SK-N-SH (cell line): ENCODE results near the gene DOP1B. TPM values are rescaled to one million over a fixed set of nuclear protein-coding genes. Genes with fewer than 3 reads are reported as not detected.

Source experiments
- CTCF ChIA-PET: fragments of 300-600, 350-600 bp; formaldehyde crosslinking; extraction: SDS; loops from one replicate; lab custom pipeline; 2021; lab: Yijun Ruan, JAX
- POLR2A ChIA-PET: fragments of 350-600 bp; sonication (Branson Sonifier 250); formaldehyde crosslinking; extraction: SDS; loops from one replicate; lab custom pipeline; 2020; ENCODE audit warnings: antibody characterized with exemption, inconsistent platforms; lab: Yijun Ruan, JAX
- DNase-seq: peaks from one replicate; pipeline ENCODE4 v3.0.0; 2012
- H2AFZ ChIP-seq: fragments of 200-600 bp; sonication (generic); 2 replicates; pipeline ENCODE4 v1.8.1; 2016; ENCODE audit warnings: antibody characterized with exemption, mild to moderate bottlenecking, low read depth
- H3F3A ChIP-seq: fragments of 200-600 bp; sonication (generic); replicated peaks from 2 replicates; pipeline ENCODE3; 2016; ENCODE audit warnings: antibody characterized with exemption, mild to moderate bottlenecking; ENCODE audit not compliant: insufficient read depth
- H3K27ac ChIP-seq, 2 experiments: fragments of 200-500 bp in 1 of 2; fragments of 200-600 bp in 1 of 2; sonication (Bioruptor generic) in 1 of 2; sonication (generic), shearing (Covaris generic) in 1 of 2; 2 replicates each; pipeline versions ENCODE4 v1.5.1 to v1.6.1; 2014 to 2016; ENCODE audit warnings: low read depth in 2 of 2, inconsistent platforms in 1 of 2, low read length in 1 of 2, mild to moderate bottlenecking in 1 of 2, mixed read lengths in 1 of 2
- H3K27me3 ChIP-seq: fragments of 200-600 bp; sonication (generic), shearing (Covaris generic); 2 replicates; pipeline ENCODE4 v1.6.1; 2016; ENCODE audit warnings: mixed run types; ENCODE audit not compliant: insufficient read depth
- H3K36me3 ChIP-seq, 2 experiments: fragments of 200-500 bp in 1 of 2; fragments of 200-600 bp in 1 of 2; sonication (Bioruptor generic) in 1 of 2; sonication (generic) in 1 of 2; replicated peaks in 1 of 2; 2 replicates each; pipeline versions ENCODE3 to v1.5.1; 2014 to 2016; ENCODE audit warnings: low read length in 1 of 2, mild to moderate bottlenecking in 1 of 2; ENCODE audit not compliant: insufficient read depth in 2 of 2, control insufficient read depth in 1 of 2
- H3K4me1 ChIP-seq, 2 experiments: fragments of 200-500 bp in 1 of 2; fragments of 200-600 bp in 1 of 2; sonication (Bioruptor generic) in 1 of 2; sonication (generic), shearing (Covaris generic) in 1 of 2; 2 replicates each; pipeline versions ENCODE4 v1.5.1 to v1.6.1; 2014 to 2016; ENCODE audit warnings: low read depth in 1 of 2, low read length in 1 of 2, mixed run types in 1 of 2; ENCODE audit not compliant: insufficient read depth in 2 of 2, control insufficient read depth in 1 of 2
- H3K4me2 ChIP-seq: fragments of 200-600 bp; sonication (generic), shearing (Covaris generic); 2 replicates; pipeline ENCODE4 v1.6.1; 2017; ENCODE audit warnings: mixed run types
- H3K4me3 ChIP-seq, 2 experiments: fragments of 200-500 bp in 1 of 2; fragments of 200-600 bp in 1 of 2; sonication (Bioruptor generic) in 1 of 2; sonication (generic), shearing (Covaris generic) in 1 of 2; 2 replicates each; pipeline versions ENCODE4 v1.5.1 to v1.8.1; 2014 to 2016; ENCODE audit warnings: low read depth in 2 of 2, inconsistent platforms in 1 of 2, low read length in 1 of 2, mild to moderate bottlenecking in 1 of 2, mixed read lengths in 1 of 2, moderate library complexity in 1 of 2
- H3K79me2 ChIP-seq: fragments of 200-600 bp; sonication (generic); 2 replicates; pipeline ENCODE4 v1.8.1; 2017; ENCODE audit warnings: mild to moderate bottlenecking; ENCODE audit not compliant: insufficient read depth
- H3K9ac ChIP-seq: fragments of 200-600 bp; sonication (generic); 2 replicates; pipeline ENCODE4 v1.6.1; 2017; ENCODE audit warnings: mixed run types
- H3K9me2 ChIP-seq: fragments of 200-600 bp; sonication (generic); 2 replicates; pipeline ENCODE4 v1.6.1; 2017; ENCODE audit warnings: mixed run types
- H3K9me3 ChIP-seq: fragments of 200-600 bp; sonication (generic); 2 replicates; pipeline ENCODE4 v1.6.1; 2017; ENCODE audit warnings: mixed run types, mild to moderate bottlenecking, moderate library complexity
- H4K20me1 ChIP-seq: fragments of 200-600 bp; sonication (generic); 2 replicates; pipeline ENCODE4 v1.6.1; 2017; ENCODE audit warnings: mild to moderate bottlenecking, mixed run types; ENCODE audit not compliant: insufficient read depth
- CHD2 ChIP-seq: fragments of 150-350 bp; IDR thresholded peaks from 2 replicates; pipeline ENCODE4 v1.6.1; 2018; ENCODE audit warnings: low read length; ENCODE audit not compliant: partially characterized antibody
- ELF1 ChIP-seq: IDR thresholded peaks from 2 replicates; pipeline ENCODE4 v1.4.0; 2012
- EZH2phosphoT487 ChIP-seq: fragments of 200-600 bp; sonication (generic); IDR thresholded peaks from 2 replicates; pipeline ENCODE4 v1.6.1; 2017; ENCODE audit warnings: low read depth, mixed run types, mild to moderate bottlenecking, antibody characterized with exemption, moderate library complexity, borderline replicate concordance
- GATA2 ChIP-seq: sonication (generic); formaldehyde crosslinking; IDR thresholded peaks from 2 replicates; pipeline ENCODE4 v1.5.0; 2020; ENCODE audit warnings: mild to moderate bottlenecking, missing genetic modification reagents
- JUND ChIP-seq: IDR thresholded peaks from 2 replicates; pipeline ENCODE4 v1.4.0; 2012
- MXI1 ChIP-seq: IDR thresholded peaks from 2 replicates; pipeline ENCODE4 v1.6.1; 2012; ENCODE audit warnings: mild to moderate bottlenecking, low read depth, low read length, improper control_type of control experiment
- NRF1 ChIP-seq: IDR thresholded peaks from 2 replicates; pipeline ENCODE4 v1.6.1; 2012; ENCODE audit warnings: low read depth, mild to moderate bottlenecking, low read length
- RAD21 ChIP-seq: IDR thresholded peaks from 2 replicates; pipeline ENCODE4 v1.6.1; 2012; ENCODE audit warnings: mild to moderate bottlenecking, low read length
- RCOR1 ChIP-seq: fragments of 150-350 bp; IDR thresholded peaks from 2 replicates; pipeline ENCODE4 v1.6.1; 2017; ENCODE audit warnings: antibody characterized with exemption, low read length
- RFX5 ChIP-seq: IDR thresholded peaks from 2 replicates; pipeline ENCODE4 v1.6.1; 2012; ENCODE audit warnings: mild to moderate bottlenecking, improper control_type of control experiment, low read length
- SMC3 ChIP-seq: IDR thresholded peaks from 2 replicates; pipeline ENCODE4 v1.6.1; 2012; ENCODE audit warnings: low read depth, low read length, improper control_type of control experiment
- TAF1 ChIP-seq: IDR thresholded peaks from 2 replicates; pipeline ENCODE4 v1.6.1; 2012; ENCODE audit warnings: low read depth, mild to moderate bottlenecking, low read length, moderate library complexity, borderline replicate concordance
- YY1 ChIP-seq: IDR thresholded peaks from 2 replicates; pipeline ENCODE4 v1.4.0; 2012; ENCODE audit warnings: low read depth, mild to moderate bottlenecking
- WGBS: methylation state at CpG from one replicate; pipeline ENCODE4 v1.1.6; 2017; ENCODE audit warnings: low lambda C conversion rate; 5-methylcytosine and 5-hydroxymethylcytosine counted together
- polyA plus RNA-seq, 3 experiments: library from polyadenylated mRNA; depleted of rRNA; stranded (reverse); fragments of >200 nt; gene quantifications; 2 replicates each; pipeline ENCODE4 v1.2.3, GENCODE V29; 2012
- TF ChIP-seq, protein P1 (sequence below): fragments of 200-600 bp; sonication (generic); IDR thresholded peaks from 2 replicates; pipeline ENCODE4 v1.6.1; 2017; ENCODE audit warnings: antibody characterized with exemption, mild to moderate bottlenecking, moderate library complexity
- TF ChIP-seq, protein P2 (sequence below): IDR thresholded peaks from 2 replicates; pipeline ENCODE4 v1.4.0; 2012; ENCODE audit warnings: low read depth
- TF ChIP-seq, protein P3 (sequence below): fragments of 150-350 bp; IDR thresholded peaks from 2 replicates; pipeline ENCODE4 v1.6.1; 2017; ENCODE audit warnings: antibody characterized with exemption, low read length, low read depth, borderline replicate concordance
- TF ChIP-seq, protein P4 (sequence below): IDR thresholded peaks from 2 replicates; pipeline ENCODE4; 2012
- TF ChIP-seq, protein P5 (sequence below): IDR thresholded peaks from 2 replicates; pipeline ENCODE4 v1.4.0; 2012; ENCODE audit warnings: low read depth, borderline replicate concordance
- TF ChIP-seq, protein P6 (sequence below): IDR thresholded peaks from 2 replicates; pipeline ENCODE4 v1.4.0; 2012; ENCODE audit warnings: low read depth, borderline replicate concordance

DOP1B gene
- polyA plus RNA-seq, 1 of the 3 experiments (the other 2 are of a cell fraction) = 4.9 TPM

DNA sequence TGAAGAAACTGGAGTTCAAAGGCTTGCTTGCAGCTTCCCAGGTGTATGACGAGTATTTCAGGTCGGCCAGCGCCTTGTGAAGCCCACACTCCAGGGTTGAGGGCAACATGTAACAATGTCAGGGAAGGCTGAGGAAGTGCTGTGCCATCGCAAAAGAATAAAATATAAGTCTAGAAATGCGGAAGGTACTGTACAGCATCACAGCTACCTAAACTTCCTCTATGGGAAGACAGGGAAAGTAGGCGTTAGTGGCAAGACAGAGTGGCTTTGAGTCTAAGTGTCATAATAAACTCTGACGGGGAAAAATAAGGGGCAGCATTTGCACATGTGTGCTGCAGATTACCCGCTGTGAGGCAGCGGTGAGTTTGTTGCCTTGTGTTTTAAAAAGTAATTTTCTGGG is 28.9 kb downstream of the DOP1B start:
- no peak for DNase-seq

DNA sequence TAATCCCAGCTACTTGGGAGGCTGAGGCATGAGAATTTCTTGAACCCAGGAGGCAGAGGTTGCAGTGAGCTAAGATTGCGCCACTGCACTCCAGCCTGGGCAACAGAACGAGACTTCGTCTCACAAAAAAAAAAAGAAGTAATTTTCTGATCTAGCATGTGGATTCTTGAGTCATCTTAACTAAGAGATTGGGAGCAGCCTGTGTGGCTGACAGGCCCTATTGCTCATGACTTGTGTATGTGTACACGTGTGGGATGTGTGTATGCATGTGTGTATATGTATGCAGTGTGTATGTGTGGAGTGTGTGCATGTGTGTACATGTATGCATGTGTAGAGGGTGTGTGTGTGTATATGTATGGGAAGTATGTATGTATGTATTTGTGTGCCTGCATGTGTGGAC is 29.5 kb downstream of the DOP1B start:
- H3K36me3 ChIP-seq = no peaks in the 10 kb centered on the region
- ChIA-PET POLR2A (no interaction called here), CTCF (interaction anchor here (1.4 kb wide), 1 partner anchor 24 kb away, joined by 3 read pairs; no protein-coding TSS in a partner anchor)
- no peak overlapping the region for H3K9ac ChIP-seq
- no peaks in the 10 kb centered on the region; a peak in 1 of 4 replicates for H3K4me1 ChIP-seq
- H3K27me3 ChIP-seq = no peaks in the 10 kb centered on the region
- no peaks in the 10 kb centered on the region for H3F3A ChIP-seq
- no peak overlapping the region for H3K4me3 ChIP-seq
- H3K27ac ChIP-seq = no peak overlapping the region
- TF ChIP-seq RAD21 = no peak
- TF ChIP-seq GATA2 (CRISPR knock-in tag) = no peak
- TF ChIP-seq ELF1 = no peak
- no peak for TF ChIP-seq SMC3
- TF ChIP-seq, protein P1, sequence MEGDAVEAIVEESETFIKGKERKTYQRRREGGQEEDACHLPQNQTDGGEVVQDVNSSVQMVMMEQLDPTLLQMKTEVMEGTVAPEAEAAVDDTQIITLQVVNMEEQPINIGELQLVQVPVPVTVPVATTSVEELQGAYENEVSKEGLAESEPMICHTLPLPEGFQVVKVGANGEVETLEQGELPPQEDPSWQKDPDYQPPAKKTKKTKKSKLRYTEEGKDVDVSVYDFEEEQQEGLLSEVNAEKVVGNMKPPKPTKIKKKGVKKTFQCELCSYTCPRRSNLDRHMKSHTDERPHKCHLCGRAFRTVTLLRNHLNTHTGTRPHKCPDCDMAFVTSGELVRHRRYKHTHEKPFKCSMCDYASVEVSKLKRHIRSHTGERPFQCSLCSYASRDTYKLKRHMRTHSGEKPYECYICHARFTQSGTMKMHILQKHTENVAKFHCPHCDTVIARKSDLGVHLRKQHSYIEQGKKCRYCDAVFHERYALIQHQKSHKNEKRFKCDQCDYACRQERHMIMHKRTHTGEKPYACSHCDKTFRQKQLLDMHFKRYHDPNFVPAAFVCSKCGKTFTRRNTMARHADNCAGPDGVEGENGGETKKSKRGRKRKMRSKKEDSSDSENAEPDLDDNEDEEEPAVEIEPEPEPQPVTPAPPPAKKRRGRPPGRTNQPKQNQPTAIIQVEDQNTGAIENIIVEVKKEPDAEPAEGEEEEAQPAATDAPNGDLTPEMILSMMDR = no peak
- TF ChIP-seq, protein P2, sequence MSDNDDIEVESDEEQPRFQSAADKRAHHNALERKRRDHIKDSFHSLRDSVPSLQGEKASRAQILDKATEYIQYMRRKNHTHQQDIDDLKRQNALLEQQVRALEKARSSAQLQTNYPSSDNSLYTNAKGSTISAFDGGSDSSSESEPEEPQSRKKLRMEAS = no peak
- no peak for TF ChIP-seq RCOR1
- TF ChIP-seq RFX5 = no peak
- no peak for TF ChIP-seq MXI1
- TF ChIP-seq, protein P3, sequence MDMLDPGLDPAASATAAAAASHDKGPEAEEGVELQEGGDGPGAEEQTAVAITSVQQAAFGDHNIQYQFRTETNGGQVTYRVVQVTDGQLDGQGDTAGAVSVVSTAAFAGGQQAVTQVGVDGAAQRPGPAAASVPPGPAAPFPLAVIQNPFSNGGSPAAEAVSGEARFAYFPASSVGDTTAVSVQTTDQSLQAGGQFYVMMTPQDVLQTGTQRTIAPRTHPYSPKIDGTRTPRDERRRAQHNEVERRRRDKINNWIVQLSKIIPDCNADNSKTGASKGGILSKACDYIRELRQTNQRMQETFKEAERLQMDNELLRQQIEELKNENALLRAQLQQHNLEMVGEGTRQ = no peak
- TF ChIP-seq, protein P4, sequence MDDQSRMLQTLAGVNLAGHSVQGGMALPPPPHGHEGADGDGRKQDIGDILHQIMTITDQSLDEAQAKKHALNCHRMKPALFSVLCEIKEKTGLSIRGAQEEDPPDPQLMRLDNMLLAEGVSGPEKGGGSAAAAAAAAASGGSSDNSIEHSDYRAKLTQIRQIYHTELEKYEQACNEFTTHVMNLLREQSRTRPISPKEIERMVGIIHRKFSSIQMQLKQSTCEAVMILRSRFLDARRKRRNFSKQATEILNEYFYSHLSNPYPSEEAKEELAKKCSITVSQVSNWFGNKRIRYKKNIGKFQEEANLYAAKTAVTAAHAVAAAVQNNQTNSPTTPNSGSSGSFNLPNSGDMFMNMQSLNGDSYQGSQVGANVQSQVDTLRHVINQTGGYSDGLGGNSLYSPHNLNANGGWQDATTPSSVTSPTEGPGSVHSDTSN = no peak
- TF ChIP-seq, protein P5, sequence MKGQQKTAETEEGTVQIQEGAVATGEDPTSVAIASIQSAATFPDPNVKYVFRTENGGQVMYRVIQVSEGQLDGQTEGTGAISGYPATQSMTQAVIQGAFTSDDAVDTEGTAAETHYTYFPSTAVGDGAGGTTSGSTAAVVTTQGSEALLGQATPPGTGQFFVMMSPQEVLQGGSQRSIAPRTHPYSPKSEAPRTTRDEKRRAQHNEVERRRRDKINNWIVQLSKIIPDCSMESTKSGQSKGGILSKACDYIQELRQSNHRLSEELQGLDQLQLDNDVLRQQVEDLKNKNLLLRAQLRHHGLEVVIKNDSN = no peak
- TF ChIP-seq NRF1 = no peak
- TF ChIP-seq YY1 = no peak
- TF ChIP-seq JUND = no peak
- no peak for TF ChIP-seq CHD2
- TF ChIP-seq, protein P6, sequence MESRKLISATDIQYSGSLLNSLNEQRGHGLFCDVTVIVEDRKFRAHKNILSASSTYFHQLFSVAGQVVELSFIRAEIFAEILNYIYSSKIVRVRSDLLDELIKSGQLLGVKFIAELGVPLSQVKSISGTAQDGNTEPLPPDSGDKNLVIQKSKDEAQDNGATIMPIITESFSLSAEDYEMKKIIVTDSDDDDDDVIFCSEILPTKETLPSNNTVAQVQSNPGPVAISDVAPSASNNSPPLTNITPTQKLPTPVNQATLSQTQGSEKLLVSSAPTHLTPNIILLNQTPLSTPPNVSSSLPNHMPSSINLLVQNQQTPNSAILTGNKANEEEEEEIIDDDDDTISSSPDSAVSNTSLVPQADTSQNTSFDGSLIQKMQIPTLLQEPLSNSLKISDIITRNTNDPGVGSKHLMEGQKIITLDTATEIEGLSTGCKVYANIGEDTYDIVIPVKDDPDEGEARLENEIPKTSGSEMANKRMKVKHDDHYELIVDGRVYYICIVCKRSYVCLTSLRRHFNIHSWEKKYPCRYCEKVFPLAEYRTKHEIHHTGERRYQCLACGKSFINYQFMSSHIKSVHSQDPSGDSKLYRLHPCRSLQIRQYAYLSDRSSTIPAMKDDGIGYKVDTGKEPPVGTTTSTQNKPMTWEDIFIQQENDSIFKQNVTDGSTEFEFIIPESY = no peak
- TF ChIP-seq EZH2phosphoT487 = no peak
- TF ChIP-seq TAF1 = no peak
- DNase-seq = no peak
- H3K79me2 ChIP-seq = no peaks in the 10 kb centered on the region
- WGBS = 97% methylated on average over 4 of the region's 4 CpGs
- no peaks in the 10 kb centered on the region for H3K9me2 ChIP-seq
- H2AFZ ChIP-seq = no peak overlapping the region
- H3K9me3 ChIP-seq = no peaks in the 10 kb centered on the region
- no peaks in the 10 kb centered on the region for H4K20me1 ChIP-seq
- no peak overlapping the region for H3K4me2 ChIP-seq

More for the DNA sequence above, 28.9 kb downstream of the DOP1B start:
- no peaks in the 10 kb centered on the region for H3F3A ChIP-seq
- POLR2A ChIA-PET = no interaction called here
- CTCF ChIA-PET = interaction anchor here (1.0 kb wide), 1 partner anchor 8 kb away, joined by 3 read pairs; no protein-coding TSS in a partner anchor
- H3K27ac ChIP-seq = no peak overlapping the region
- H4K20me1 ChIP-seq = no peaks in the 10 kb centered on the region
- no peaks in the 10 kb centered on the region for H3K9me2 ChIP-seq
- no peak for TF ChIP-seq NRF1
- TF ChIP-seq, all 33 proteins: peak for 0
- no peaks in the 10 kb centered on the region for H3K9me3 ChIP-seq
- no peaks in the 10 kb centered on the region; a peak in 1 of 4 replicates for H3K4me1 ChIP-seq
- no peak overlapping the region for H3K4me2 ChIP-seq
- H3K79me2 ChIP-seq = no peaks in the 10 kb centered on the region
- no peak overlapping the region for H3K4me3 ChIP-seq
- 96% methylated on average over 9 of the region's 9 CpGs for WGBS
- H3K27me3 ChIP-seq = no peaks in the 10 kb centered on the region
- no peak overlapping the region for H3K9ac ChIP-seq
- H3K36me3 ChIP-seq = no peaks in the 10 kb centered on the region
- H2AFZ ChIP-seq = no peak overlapping the region
